GM18873 (cell line): ENCODE data around the gene PPP2R5E.

Experiments used
- ATAC-seq: cut with Tn5 transposase; IDR thresholded peaks from one replicate; pipeline ENCODE4 v1.9.1; 2021; ENCODE audit warnings: mild to moderate bottlenecking, moderate library complexity, moderate number of reproducible peaks; ENCODE audit not compliant: unreplicated experiment, low FRiP score

Gene PPP2R5E

GRCh38 chr14:63436286-63437098 is 106.7 kb downstream of the PPP2R5E start:
- ATAC-seq, result no peak

DNA sequence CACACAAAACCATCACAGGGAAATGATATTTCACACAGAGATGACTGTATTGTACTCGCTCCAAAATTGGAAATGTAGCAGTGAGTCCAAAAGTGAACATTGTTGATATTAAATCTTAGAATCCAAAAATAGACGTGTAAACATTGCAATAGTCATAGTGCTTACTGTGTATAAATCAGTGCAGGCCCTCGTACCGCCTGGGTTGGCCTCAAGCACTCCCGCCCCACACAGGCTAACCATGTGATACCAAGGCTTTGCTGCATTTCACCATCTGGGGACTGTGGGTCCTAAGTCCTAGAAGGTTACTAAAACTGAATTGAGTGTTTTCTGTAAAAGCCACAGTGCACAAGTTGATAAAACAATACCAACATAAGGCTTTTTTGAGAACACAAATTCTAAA is 107.3 kb downstream of the PPP2R5E start:
- ATAC-seq, result no peak

DNA sequence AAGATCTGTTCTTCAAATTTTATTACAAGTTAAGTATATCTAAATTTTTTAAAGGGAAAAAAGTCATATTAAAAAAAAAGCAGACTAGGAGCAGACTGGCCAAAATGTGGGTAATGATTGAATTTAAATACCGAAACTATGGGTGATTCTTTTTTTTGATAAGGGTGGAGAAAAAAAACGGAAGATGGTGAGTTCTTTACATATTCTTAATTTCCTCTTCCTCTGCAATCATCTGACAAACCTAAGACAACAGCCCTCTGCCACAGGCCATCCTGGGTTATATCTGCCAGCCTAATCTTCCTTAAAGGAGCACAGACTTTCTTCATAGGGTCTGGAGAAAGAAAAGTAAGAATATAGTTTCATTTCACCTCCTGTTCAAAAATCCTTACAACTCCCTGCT is 108.0 kb downstream of the PPP2R5E start:
- ATAC-seq, result no peak

- ATAC-seq, result no peak
Measured at GRCh38 chr14:63432888-63433552, 110.2 kb downstream of the PPP2R5E start.

GRCh38 chr14:63432228-63432627 is 110.9 kb downstream of the PPP2R5E start:
- ATAC-seq, result no peak

DNA sequence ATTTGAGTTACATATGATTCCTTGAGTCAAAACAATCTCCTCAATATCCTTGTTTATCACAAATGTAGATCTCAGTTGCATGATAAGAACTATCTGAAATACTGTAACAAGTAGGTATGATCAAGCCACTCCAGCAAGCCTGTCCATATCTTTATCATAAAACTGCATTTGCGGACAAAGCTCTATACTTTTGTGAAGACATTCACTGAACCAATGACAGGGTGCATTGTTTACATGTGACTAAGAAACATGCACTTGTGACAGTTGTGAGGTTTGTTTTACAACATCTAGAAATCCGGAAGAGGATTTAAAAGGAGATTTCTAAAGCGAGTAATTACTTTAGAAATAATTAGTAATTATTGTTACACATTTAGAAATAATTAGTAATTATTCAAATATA is 111.7 kb downstream of the PPP2R5E start:
- no peak for ATAC-seq

- ATAC-seq, result no peak
Measured at GRCh38 chr14:63428486-63428885, 114.7 kb downstream of the PPP2R5E start.

- ATAC-seq, result no peak
Measured at GRCh38 chr14:63426838-63427352, 116.3 kb downstream of the PPP2R5E start.

GRCh38 chr14:63423889-63424288 is 119.3 kb downstream of the PPP2R5E start:
- ATAC-seq, result no peak

DNA sequence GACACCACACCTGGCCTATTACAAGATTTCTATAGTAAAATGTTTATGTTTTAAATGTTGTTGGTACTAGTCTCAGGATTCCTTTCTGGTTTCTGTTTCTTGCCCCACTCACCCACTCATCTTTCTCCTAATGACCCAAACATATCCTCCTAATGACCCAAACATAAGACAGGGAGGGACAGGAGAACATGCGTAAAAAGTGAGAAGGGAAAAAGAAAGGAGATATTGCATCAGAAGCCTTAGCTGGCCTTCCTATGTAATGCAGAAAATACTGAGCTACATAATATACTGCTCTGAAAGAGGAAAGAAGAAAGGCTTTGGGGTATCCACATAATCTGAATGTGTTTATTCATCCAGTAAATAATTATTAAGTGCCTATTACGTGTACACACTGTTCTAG is 119.8 kb downstream of the PPP2R5E start:
- ATAC-seq, result no peak

DNA sequence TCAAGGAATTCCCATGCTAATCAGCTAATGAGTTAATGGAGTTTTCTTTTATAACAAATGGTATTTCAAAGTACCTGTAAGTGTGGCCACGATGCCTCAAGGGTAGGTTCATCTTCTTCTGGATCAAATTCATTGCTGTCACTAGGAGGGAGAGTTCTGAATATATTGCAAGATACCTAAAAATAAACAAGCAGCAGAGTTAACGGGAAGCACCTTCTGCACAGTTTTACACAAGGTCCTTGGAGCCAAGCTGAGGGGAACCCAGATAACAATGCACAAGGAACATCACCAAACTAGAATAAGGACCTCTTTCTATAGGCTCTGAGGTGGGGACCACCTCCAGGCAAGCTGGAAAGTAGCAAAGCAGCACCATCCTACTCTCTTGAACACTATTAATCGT is 121.3 kb downstream of the PPP2R5E start:
- ATAC-seq, result no peak

DNA sequence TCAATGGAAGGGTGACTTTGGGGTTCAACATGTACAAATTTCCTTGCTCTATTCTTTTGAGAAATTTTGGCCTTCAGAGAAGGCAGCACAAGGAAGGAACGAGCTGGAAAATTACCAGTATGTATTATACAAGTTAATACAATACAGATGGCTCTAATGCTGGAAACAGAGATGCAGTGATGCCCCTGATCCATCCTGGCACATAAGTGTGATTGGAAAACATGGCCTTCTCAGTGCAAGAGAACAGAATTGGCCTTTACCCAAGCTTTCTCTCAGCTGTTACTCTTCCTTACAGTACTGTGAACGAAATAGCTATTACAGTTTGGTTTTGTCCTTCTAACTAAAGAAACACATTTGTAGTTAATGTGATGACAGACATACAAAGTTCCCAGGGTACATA is 122.0 kb downstream of the PPP2R5E start:
- no peak for ATAC-seq

- no peak for ATAC-seq
Measured at GRCh38 chr14:63418020-63418419, 125.2 kb downstream of the PPP2R5E start.

GRCh38 chr14:63413009-63413408 is 130.2 kb downstream of the PPP2R5E start:
- no peak for ATAC-seq

DNA sequence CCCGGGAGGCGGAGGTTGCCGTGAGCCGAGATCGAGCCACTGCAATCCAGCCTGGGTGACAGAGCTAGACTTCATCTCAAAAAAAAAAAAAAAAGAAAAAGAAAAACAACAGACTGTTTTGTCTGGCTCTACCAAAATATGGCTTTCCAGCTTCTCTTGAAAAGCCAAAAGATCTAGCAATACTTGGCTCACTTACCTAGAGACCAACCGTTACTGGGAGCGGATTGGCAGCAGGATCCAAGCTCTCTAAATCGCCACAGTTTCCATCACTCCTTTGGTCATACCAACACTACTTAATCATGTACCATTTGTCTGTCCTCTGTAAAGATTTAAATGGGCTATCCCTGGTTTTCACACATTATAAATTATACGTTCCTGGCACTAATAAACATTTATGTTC is 136.8 kb downstream of the PPP2R5E start:
- ATAC-seq, result no peak

DNA sequence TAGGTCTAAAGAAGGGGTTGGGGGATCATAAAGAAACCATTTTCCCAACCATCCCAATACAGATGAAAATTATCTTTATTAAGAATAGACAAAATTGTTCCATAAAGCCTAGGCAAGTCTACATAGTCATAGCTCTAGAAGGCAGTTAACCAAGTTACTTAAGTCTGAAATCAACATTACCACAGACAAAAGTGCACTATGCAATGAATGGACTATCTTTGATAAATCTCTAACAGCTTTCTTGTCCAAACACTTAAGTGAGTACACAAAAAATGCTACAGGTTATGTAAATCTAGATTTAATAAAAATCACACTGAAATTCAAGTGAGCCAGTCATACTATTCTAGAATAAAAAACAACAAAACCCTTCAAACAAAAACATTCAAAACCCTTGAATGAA is 137.5 kb downstream of the PPP2R5E start:
- no peak for ATAC-seq

DNA sequence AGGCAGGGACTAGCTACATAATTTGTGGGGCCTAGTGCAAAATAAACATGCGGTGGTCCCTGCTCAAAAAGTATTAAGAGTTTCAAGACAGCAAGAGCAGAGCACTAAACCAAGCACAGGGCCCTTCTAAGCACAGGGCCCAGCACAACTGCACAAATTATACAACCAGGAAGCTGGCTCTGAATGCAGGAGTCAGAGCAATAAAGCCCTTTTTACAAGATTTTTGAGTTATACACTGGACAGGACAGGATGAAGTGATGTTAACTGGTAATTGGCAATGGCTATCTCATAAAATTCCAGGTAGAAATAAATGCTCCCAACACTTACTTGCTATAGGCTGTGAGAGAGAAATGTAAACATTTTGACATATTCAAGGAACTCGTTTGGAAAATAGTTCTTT is 138.3 kb downstream of the PPP2R5E start:
- no peak for ATAC-seq

DNA sequence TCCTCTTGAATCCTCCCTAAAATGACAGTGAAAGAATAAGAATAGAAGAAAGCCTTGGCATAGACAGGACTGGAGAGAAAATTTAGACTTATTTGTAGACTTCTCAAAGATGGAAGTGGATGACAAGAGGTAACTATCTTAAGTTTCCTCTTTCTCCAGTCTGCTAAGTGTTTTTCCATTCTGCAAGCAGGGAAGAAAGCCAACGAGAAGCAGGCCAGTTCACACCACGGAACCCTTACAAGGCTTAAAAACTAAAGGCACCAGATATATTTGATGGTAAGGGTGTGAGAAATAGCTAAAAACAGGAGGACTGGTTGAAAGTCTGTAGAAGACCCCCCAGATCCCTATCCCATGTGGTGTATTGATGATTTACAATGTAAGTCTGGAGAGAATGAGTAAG is 141.5 kb downstream of the PPP2R5E start:
- ATAC-seq, result no peak

DNA sequence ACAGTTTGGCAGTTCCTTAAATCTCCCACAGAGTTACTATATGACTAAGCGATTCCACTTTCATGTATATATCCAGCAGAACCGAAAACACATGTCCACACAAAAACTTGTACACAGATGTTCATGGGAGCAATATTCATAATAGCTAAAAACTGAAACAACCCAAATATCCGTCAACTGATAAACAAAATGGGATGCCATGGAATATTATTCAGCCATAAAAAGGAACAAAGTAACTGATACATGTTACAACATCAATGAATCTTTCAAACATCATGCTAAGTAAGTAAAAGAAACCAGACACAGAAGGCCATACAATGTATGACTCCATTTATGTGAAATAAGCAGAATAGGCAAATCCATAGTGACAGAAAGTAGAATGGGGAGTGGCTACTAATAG is 144.2 kb downstream of the PPP2R5E start:
- no peak for ATAC-seq

- ATAC-seq, result no peak
Measured at GRCh38 chr14:63394841-63395240, 148.3 kb downstream of the PPP2R5E start.

DNA sequence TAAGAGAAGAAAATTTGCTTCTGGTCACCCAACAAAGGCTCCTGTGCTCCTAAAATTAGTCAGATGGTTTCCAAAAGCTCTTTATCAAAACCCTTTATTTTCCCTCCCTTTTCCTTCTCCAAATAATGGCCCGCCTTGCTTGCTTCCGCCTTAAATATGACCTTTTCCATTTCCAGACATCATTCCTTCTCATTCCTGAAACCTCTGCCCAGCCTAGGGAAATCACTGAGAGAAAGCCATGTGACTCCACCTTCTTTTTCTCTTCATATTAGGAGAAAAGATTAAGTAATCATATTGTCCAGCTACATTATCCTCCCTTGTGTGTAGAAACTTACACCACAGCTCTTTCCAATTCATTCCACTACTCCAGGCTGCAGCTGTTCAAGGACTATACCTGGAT is 148.7 kb downstream of the PPP2R5E start:
- ATAC-seq, result no peak

DNA sequence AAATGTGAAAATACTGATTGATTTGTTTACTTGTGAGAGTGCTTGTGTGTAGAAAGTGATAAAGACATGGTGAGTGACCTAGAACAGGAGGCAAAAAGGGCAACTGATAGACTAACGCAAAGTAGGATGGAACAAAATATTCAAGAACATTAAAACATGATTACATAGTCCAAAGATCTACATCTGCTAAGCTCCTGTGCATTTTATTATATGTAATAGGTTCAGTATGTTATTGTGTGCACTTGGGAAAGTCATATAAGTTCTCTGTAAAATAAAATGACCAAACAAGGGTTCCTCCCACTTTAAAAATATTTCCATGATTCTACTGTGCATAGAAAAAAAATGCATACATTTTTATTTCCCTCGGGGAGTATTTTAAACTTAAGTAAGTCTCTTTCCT is 150.2 kb downstream of the PPP2R5E start:
- no peak for ATAC-seq
